SK-N-SH (cell line): ENCODE data around the gene SERPINB13. TPM values are rescaled to one million over a fixed set of nuclear protein-coding genes. Genes with fewer than 3 reads are reported as not detected.

Experiments
- CTCF ChIA-PET: fragments of 300-600, 350-600 bp; formaldehyde crosslinking; extraction: SDS; loops from one replicate; lab custom pipeline; 2021; lab: Yijun Ruan, JAX
- POLR2A ChIA-PET: fragments of 350-600 bp; sonication (Branson Sonifier 250); formaldehyde crosslinking; extraction: SDS; loops from one replicate; lab custom pipeline; 2020; ENCODE audit warnings: antibody characterized with exemption, inconsistent platforms; lab: Yijun Ruan, JAX
- DNase-seq: peaks from one replicate; pipeline ENCODE4 v3.0.0; 2012
- H2AFZ ChIP-seq: fragments of 200-600 bp; sonication (generic); 2 replicates; pipeline ENCODE4 v1.8.1; 2016; ENCODE audit warnings: antibody characterized with exemption, mild to moderate bottlenecking, low read depth
- H3F3A ChIP-seq: fragments of 200-600 bp; sonication (generic); replicated peaks from 2 replicates; pipeline ENCODE3; 2016; ENCODE audit warnings: antibody characterized with exemption, mild to moderate bottlenecking; ENCODE audit not compliant: insufficient read depth
- H3K27ac ChIP-seq, 2 experiments: fragments of 200-500 bp in 1 of 2; fragments of 200-600 bp in 1 of 2; sonication (Bioruptor generic) in 1 of 2; sonication (generic), shearing (Covaris generic) in 1 of 2; 2 replicates each; pipeline versions ENCODE4 v1.5.1 to v1.6.1; 2014 to 2016; ENCODE audit warnings: low read depth in 2 of 2, inconsistent platforms in 1 of 2, low read length in 1 of 2, mild to moderate bottlenecking in 1 of 2, mixed read lengths in 1 of 2
- H3K27me3 ChIP-seq: fragments of 200-600 bp; sonication (generic), shearing (Covaris generic); 2 replicates; pipeline ENCODE4 v1.6.1; 2016; ENCODE audit warnings: mixed run types; ENCODE audit not compliant: insufficient read depth
- H3K36me3 ChIP-seq, 2 experiments: fragments of 200-500 bp in 1 of 2; fragments of 200-600 bp in 1 of 2; sonication (Bioruptor generic) in 1 of 2; sonication (generic) in 1 of 2; replicated peaks in 1 of 2; 2 replicates each; pipeline versions ENCODE3 to v1.5.1; 2014 to 2016; ENCODE audit warnings: low read length in 1 of 2, mild to moderate bottlenecking in 1 of 2; ENCODE audit not compliant: insufficient read depth in 2 of 2, control insufficient read depth in 1 of 2
- H3K4me1 ChIP-seq, 2 experiments: fragments of 200-500 bp in 1 of 2; fragments of 200-600 bp in 1 of 2; sonication (Bioruptor generic) in 1 of 2; sonication (generic), shearing (Covaris generic) in 1 of 2; 2 replicates each; pipeline versions ENCODE4 v1.5.1 to v1.6.1; 2014 to 2016; ENCODE audit warnings: low read depth in 1 of 2, low read length in 1 of 2, mixed run types in 1 of 2; ENCODE audit not compliant: insufficient read depth in 2 of 2, control insufficient read depth in 1 of 2
- H3K4me2 ChIP-seq: fragments of 200-600 bp; sonication (generic), shearing (Covaris generic); 2 replicates; pipeline ENCODE4 v1.6.1; 2017; ENCODE audit warnings: mixed run types
- H3K4me3 ChIP-seq, 2 experiments: fragments of 200-500 bp in 1 of 2; fragments of 200-600 bp in 1 of 2; sonication (Bioruptor generic) in 1 of 2; sonication (generic), shearing (Covaris generic) in 1 of 2; 2 replicates each; pipeline versions ENCODE4 v1.5.1 to v1.8.1; 2014 to 2016; ENCODE audit warnings: low read depth in 2 of 2, inconsistent platforms in 1 of 2, low read length in 1 of 2, mild to moderate bottlenecking in 1 of 2, mixed read lengths in 1 of 2, moderate library complexity in 1 of 2
- H3K79me2 ChIP-seq: fragments of 200-600 bp; sonication (generic); 2 replicates; pipeline ENCODE4 v1.8.1; 2017; ENCODE audit warnings: mild to moderate bottlenecking; ENCODE audit not compliant: insufficient read depth
- H3K9ac ChIP-seq: fragments of 200-600 bp; sonication (generic); 2 replicates; pipeline ENCODE4 v1.6.1; 2017; ENCODE audit warnings: mixed run types
- H3K9me2 ChIP-seq: fragments of 200-600 bp; sonication (generic); 2 replicates; pipeline ENCODE4 v1.6.1; 2017; ENCODE audit warnings: mixed run types
- H3K9me3 ChIP-seq: fragments of 200-600 bp; sonication (generic); 2 replicates; pipeline ENCODE4 v1.6.1; 2017; ENCODE audit warnings: mixed run types, mild to moderate bottlenecking, moderate library complexity
- H4K20me1 ChIP-seq: fragments of 200-600 bp; sonication (generic); 2 replicates; pipeline ENCODE4 v1.6.1; 2017; ENCODE audit warnings: mild to moderate bottlenecking, mixed run types; ENCODE audit not compliant: insufficient read depth
- CTCF ChIP-seq: fragments of 200-600 bp; sonication (generic); IDR thresholded peaks from 2 replicates; pipeline ENCODE4 v1.6.1; 2017; ENCODE audit warnings: antibody characterized with exemption, mild to moderate bottlenecking, moderate library complexity
- ELF1 ChIP-seq: IDR thresholded peaks from 2 replicates; pipeline ENCODE4 v1.4.0; 2012
- FOXJ3 ChIP-seq: sonication (generic); formaldehyde crosslinking; IDR thresholded peaks from 2 replicates; pipeline ENCODE4 v1.5.1; 2020; ENCODE audit warnings: mild to moderate bottlenecking, missing genetic modification reagents
- GABPA ChIP-seq: IDR thresholded peaks from 2 replicates; pipeline ENCODE4 v1.4.0; 2012; ENCODE audit warnings: low read depth, mild to moderate bottlenecking
- GATA2 ChIP-seq: sonication (generic); formaldehyde crosslinking; IDR thresholded peaks from 2 replicates; pipeline ENCODE4 v1.5.0; 2020; ENCODE audit warnings: mild to moderate bottlenecking, missing genetic modification reagents
- IRF3 ChIP-seq: fragments of 150-350 bp; IDR thresholded peaks from 2 replicates; pipeline ENCODE4 v1.6.1; 2016; ENCODE audit warnings: mild to moderate bottlenecking, low read depth, low read length
- JUND ChIP-seq: IDR thresholded peaks from 2 replicates; pipeline ENCODE4 v1.4.0; 2012
- MAX ChIP-seq: IDR thresholded peaks from 2 replicates; pipeline ENCODE4 v1.4.0; 2012; ENCODE audit warnings: low read depth
- MEF2A ChIP-seq: IDR thresholded peaks from 2 replicates; pipeline ENCODE4 v1.4.0; 2012; ENCODE audit warnings: low read depth, borderline replicate concordance
- MXI1 ChIP-seq: IDR thresholded peaks from 2 replicates; pipeline ENCODE4 v1.6.1; 2012; ENCODE audit warnings: mild to moderate bottlenecking, low read depth, low read length, improper control_type of control experiment
- NFIC ChIP-seq: IDR thresholded peaks from 2 replicates; pipeline ENCODE4 v1.4.0; 2012; ENCODE audit warnings: borderline replicate concordance
- PBX3 ChIP-seq: IDR thresholded peaks from 2 replicates; pipeline ENCODE4; 2012
- RCOR1 ChIP-seq: fragments of 150-350 bp; IDR thresholded peaks from 2 replicates; pipeline ENCODE4 v1.6.1; 2017; ENCODE audit warnings: antibody characterized with exemption, low read length
- REST ChIP-seq: IDR thresholded peaks from 2 replicates; pipeline ENCODE4 v1.6.1; 2012; ENCODE audit warnings: mild to moderate bottlenecking, low read depth, low read length, moderate library complexity
- SIN3A ChIP-seq: IDR thresholded peaks from 2 replicates; pipeline ENCODE4 v1.6.1; 2012; ENCODE audit warnings: low read depth, mild to moderate bottlenecking, low read length, moderate library complexity, borderline replicate concordance
- TCF12 ChIP-seq: IDR thresholded peaks from 2 replicates; pipeline ENCODE4 v1.4.0; 2012
- TEAD4 ChIP-seq: IDR thresholded peaks from 2 replicates; pipeline ENCODE4 v1.4.0; 2012; ENCODE audit warnings: mild to moderate bottlenecking, borderline replicate concordance; ENCODE audit not compliant: insufficient read depth
- USF1 ChIP-seq: IDR thresholded peaks from 2 replicates; pipeline ENCODE4 v1.4.0; 2012; ENCODE audit warnings: low read depth, borderline replicate concordance
- YY1 ChIP-seq: IDR thresholded peaks from 2 replicates; pipeline ENCODE4 v1.4.0; 2012; ENCODE audit warnings: low read depth, mild to moderate bottlenecking
- WGBS: methylation state at CpG from one replicate; pipeline ENCODE4 v1.1.6; 2017; ENCODE audit warnings: low lambda C conversion rate; 5-methylcytosine and 5-hydroxymethylcytosine counted together
- polyA plus RNA-seq, 3 experiments: library from polyadenylated mRNA; depleted of rRNA; stranded (reverse); fragments of >200 nt; gene quantifications; 2 replicates each; pipeline ENCODE4 v1.2.3, GENCODE V29; 2012

The SERPINB13 gene
- polyA plus RNA-seq, 1 of the 3 experiments (the other 2 are of a cell fraction), result not detected

GRCh38 chr18:63603355-63603754, 16.2 kb downstream of the SERPINB13 start:
- ChIA-PET CTCF (interaction anchor here (1.1 kb wide), 1 partner anchor 10 kb away, joined by 3 read pairs; no protein-coding TSS in a partner anchor), POLR2A (no interaction called here)
- H3K27me3 ChIP-seq, result no peaks in the 10 kb centered on the region; the same call in 1 of the 2 replicates
- H2AFZ ChIP-seq, result no peak overlapping the region
- no peaks in the 10 kb centered on the region for H4K20me1 ChIP-seq
- H3K27ac ChIP-seq, result no peak overlapping the region
- no peaks in the 10 kb centered on the region for H3F3A ChIP-seq
- H3K9ac ChIP-seq, result no peak overlapping the region
- no peaks in the 10 kb centered on the region for H3K9me3 ChIP-seq
- no peak for TF ChIP-seq MAX
- no peak for TF ChIP-seq ELF1
- TF ChIP-seq NFIC, result no peak
- no peak for TF ChIP-seq IRF3
- TF ChIP-seq YY1, result no peak
- no peak for TF ChIP-seq RCOR1
- no peak for TF ChIP-seq GABPA
- TF ChIP-seq PBX3, result no peak
- TF ChIP-seq GATA2, result no peak
- no peak for TF ChIP-seq CTCF
- TF ChIP-seq MXI1, result no peak
- no peaks in the 10 kb centered on the region for H3K79me2 ChIP-seq
- no peaks in the 10 kb centered on the region for H3K36me3 ChIP-seq
- no peaks in the 10 kb centered on the region for H3K9me2 ChIP-seq
- no peaks in the 10 kb centered on the region for H3K4me1 ChIP-seq
- no peak overlapping the region for H3K4me3 ChIP-seq
- no peak overlapping the region for H3K4me2 ChIP-seq
- WGBS, result 0% methylated on average over 1 of the region's 1 CpG
- no peak for DNase-seq

- H3K9ac ChIP-seq, result no peak overlapping the region
- H3K4me2 ChIP-seq, result no peak overlapping the region
- H3K9me3 ChIP-seq, result no peaks in the 10 kb centered on the region
- POLR2A ChIA-PET, result no interaction called here
- no peaks in the 10 kb centered on the region for H3K79me2 ChIP-seq
- H3K4me3 ChIP-seq, result no peak overlapping the region
- CTCF ChIA-PET, result interaction anchor here (1.1 to 1.5 kb wide), 2 partner anchors 10 to 26 kb away, joined by 3 to 5 read pairs; no protein-coding TSS in a partner anchor
- no peaks in the 10 kb centered on the region for H3K36me3 ChIP-seq
- no peaks in the 10 kb centered on the region; the same call in 1 of the 2 replicates for H3K27me3 ChIP-seq
- H3K4me1 ChIP-seq, result no peaks in the 10 kb centered on the region
- DNase-seq, result no peak
- no peaks in the 10 kb centered on the region for H4K20me1 ChIP-seq
- H3K9me2 ChIP-seq, result no peaks in the 10 kb centered on the region
- H2AFZ ChIP-seq, result no peak overlapping the region
- H3K27ac ChIP-seq, result no peak overlapping the region
- H3F3A ChIP-seq, result no peaks in the 10 kb centered on the region
- WGBS, result 0% methylated on average over 1 of the region's 1 CpG
- TF ChIP-seq FOXJ3 (CRISPR knock-in tag), result no peak
- TF ChIP-seq GABPA, result no peak
- TF ChIP-seq PBX3, result no peak
- no peak for TF ChIP-seq GATA2
- no peak for TF ChIP-seq JUND
- no peak for TF ChIP-seq RCOR1
- no peak for TF ChIP-seq TEAD4
- TF ChIP-seq REST, result no peak
- no peak for TF ChIP-seq USF1
- no peak for TF ChIP-seq TCF12
- no peak for TF ChIP-seq SIN3A
- no peak for TF ChIP-seq MEF2A
Measured at GRCh38 chr18:63603772-63604171, 16.6 kb downstream of the SERPINB13 start.
